Ascending aorta (tissue), 2 donors: Measurements from ENCODE around the gene ARG2. TPM values are rescaled to one million over a fixed set of nuclear protein-coding genes. Genes with fewer than 3 reads are reported as not detected.

ENCODE experiments used
- DNase-seq, 2 donors: peaks; one replicate each; pipeline ENCODE4 v3.0.0-alpha.2; 2019; ENCODE audit warnings: low spot score in 2 of 2
- H3K27ac ChIP-seq, 2 donors: fragments of 200-600 bp; sonication (generic); one replicate each; pipeline ENCODE4 v1.5.1; 2016 to 2017; ENCODE audit warnings: mild to moderate bottlenecking in 1 of 2
- H3K27me3 ChIP-seq: fragments of 200-600 bp; sonication (generic); one replicate; pipeline ENCODE4 v1.5.1; 2017
- H3K36me3 ChIP-seq, 2 donors: fragments of 200-600 bp; sonication (generic); one replicate each; pipeline ENCODE4 v1.5.1; 2016
- H3K4me1 ChIP-seq, 2 donors: fragments of 200-600 bp; sonication (generic); one replicate each; pipeline ENCODE4 v1.5.1; 2016 to 2017; ENCODE audit warnings: mild to moderate bottlenecking in 1 of 2
- H3K4me3 ChIP-seq, 2 donors: fragments of 200-600 bp; sonication (generic); one replicate each; pipeline ENCODE4 v1.5.1; 2016 to 2017; ENCODE audit warnings: mild to moderate bottlenecking in 1 of 2
- H3K9me3 ChIP-seq, 2 donors: fragments of 200-600 bp; sonication (generic); one replicate each; pipeline ENCODE4 v1.5.1; 2016
- intact Hi-C: fragments of 100-400 bp; cut with DNase I; formaldehyde crosslinking; loops from one replicate; pipeline ENCODE4 v1.15.1; 2023
- total RNA-seq: library from RNA; depleted of rRNA; stranded (reverse); fragments of >200 nt; gene quantifications from one replicate; pipeline ENCODE4 v1.1.0, GENCODE V29; 2016
- TF ChIP-seq, protein P1 (sequence below), 3 experiments: fragments of 200-600 bp in 2 of 3; fragments of 450-650 bp in 1 of 3; sonication (generic) in 2 of 3; IDR thresholded peaks; one replicate each; pipeline ENCODE4 v1.5.1; 2016 to 2019; ENCODE audit warnings: antibody characterized with exemption in 3 of 3, mild to moderate bottlenecking in 1 of 3, moderate library complexity in 1 of 3

The ARG2 gene
- total RNA-seq, 1 donor from 2014 or later = 10.1 TPM

DNA sequence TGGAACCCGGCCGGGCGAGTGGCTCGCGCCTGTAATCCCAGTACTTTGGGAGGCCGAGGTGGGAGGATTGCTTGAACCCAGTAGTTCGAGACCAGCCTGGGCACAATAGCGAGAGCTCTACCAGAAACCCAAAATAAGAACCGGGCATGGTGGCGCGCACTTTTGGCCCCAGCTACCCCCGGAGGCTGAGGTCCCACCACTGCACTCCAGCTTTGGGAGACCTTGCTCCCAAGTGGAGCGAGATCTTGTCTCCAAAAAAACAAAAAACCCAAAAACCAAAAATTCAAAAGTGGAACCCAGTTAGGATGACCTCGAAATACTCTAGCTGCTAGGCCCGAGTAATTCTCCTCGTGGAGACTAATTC, 55.5 kb downstream of the ARG2 start:
- DNase-seq = no peak
- TF ChIP-seq, protein P1, sequence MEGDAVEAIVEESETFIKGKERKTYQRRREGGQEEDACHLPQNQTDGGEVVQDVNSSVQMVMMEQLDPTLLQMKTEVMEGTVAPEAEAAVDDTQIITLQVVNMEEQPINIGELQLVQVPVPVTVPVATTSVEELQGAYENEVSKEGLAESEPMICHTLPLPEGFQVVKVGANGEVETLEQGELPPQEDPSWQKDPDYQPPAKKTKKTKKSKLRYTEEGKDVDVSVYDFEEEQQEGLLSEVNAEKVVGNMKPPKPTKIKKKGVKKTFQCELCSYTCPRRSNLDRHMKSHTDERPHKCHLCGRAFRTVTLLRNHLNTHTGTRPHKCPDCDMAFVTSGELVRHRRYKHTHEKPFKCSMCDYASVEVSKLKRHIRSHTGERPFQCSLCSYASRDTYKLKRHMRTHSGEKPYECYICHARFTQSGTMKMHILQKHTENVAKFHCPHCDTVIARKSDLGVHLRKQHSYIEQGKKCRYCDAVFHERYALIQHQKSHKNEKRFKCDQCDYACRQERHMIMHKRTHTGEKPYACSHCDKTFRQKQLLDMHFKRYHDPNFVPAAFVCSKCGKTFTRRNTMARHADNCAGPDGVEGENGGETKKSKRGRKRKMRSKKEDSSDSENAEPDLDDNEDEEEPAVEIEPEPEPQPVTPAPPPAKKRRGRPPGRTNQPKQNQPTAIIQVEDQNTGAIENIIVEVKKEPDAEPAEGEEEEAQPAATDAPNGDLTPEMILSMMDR (IDR thresholded peaks at IDR 0.05) = no peak
- peak overlapping the region; percentile 86 to 97 for H3K4me3 ChIP-seq
- peaks cover 3 to 25% of the 10 kb centered on the region in 2 donors for H3K4me1 ChIP-seq
- peak overlapping the region; percentile 96 to 100 for H3K27ac ChIP-seq
- H3K27me3 ChIP-seq = no peaks in the 10 kb centered on the region
- peaks cover under 1 to 13% of the 10 kb centered on the region in 2 donors for H3K36me3 ChIP-seq
- H3K9me3 ChIP-seq = no peaks in the 10 kb centered on the region
- intact Hi-C loops = loop anchor here (2.0 kb wide), 2 partner anchors 20 to 56 kb away; partner anchors contain the start of genes ARG2 and RDH11

DNA sequence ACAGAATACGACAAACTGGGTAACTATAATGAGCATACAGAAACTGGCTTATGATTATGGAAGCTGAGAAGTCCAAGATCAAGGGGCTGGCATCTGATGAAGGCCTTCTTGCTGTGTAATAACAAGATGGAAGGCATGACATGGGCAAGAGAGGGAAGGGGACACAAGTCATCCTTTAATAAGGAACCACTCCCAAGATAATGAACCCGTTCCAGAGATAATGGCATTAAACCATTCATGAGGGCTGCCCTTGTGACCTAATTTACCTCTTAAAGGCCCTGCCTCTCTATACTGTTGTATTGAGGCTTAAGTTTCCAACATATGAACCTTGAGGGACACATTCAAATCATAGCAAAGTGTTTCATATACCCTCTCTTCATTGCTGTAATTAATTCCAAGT, 59.3 kb downstream of the ARG2 start:
- TF ChIP-seq, protein P1 (IDR thresholded peaks at IDR 0.05) = no peak

DNA sequence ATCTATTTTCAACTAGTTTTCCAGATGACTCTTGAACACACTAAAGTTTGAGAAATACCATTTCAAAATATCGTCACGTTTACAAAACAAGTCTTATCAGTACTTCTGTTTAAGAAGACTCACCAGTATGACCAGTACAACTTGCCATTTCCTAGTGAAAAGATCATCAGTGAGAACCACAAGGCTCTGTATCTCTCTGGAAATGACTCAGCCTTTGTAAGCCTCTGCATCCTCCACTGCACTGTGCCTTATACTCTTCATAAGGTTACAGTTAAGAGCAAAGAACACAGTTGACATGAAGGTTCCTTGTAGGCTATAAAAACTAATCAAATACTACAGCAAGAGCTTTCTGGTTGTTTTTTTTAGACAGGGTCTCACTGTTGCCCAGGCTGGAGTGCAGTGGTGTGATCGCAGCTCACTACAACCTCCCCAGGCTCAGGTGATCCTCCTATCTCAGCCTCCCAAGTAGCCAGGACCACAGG, 60.4 kb downstream of the ARG2 start:
- H3K36me3 ChIP-seq = peaks cover 17 to 29% of the 10 kb centered on the region in 2 donors
- DNase-seq = no peak
- H3K27me3 ChIP-seq = no peaks in the 10 kb centered on the region
- peaks cover 0 to 2% of the 10 kb centered on the region in 2 donors for H3K4me1 ChIP-seq
- H3K4me3 ChIP-seq = no peak overlapping the region
- TF ChIP-seq, protein P1 (IDR thresholded peaks at IDR 0.05) = no peak
- H3K9me3 ChIP-seq = no peaks in the 10 kb centered on the region
- H3K27ac ChIP-seq = no peak overlapping the region
- intact Hi-C loops = no loop called here

More for the DNA sequence above, 59.3 kb downstream of the ARG2 start:
- H3K9me3 ChIP-seq = no peaks in the 10 kb centered on the region
- peaks cover 6 to 20% of the 10 kb centered on the region in 2 donors for H3K36me3 ChIP-seq
- no peak overlapping the region for H3K4me3 ChIP-seq
- no peaks in the 10 kb centered on the region for H3K27me3 ChIP-seq
- intact Hi-C loops = no loop called here
- H3K27ac ChIP-seq = no peak overlapping the region
- DNase-seq = no peak
- H3K4me1 ChIP-seq = peaks cover 0 to 3% of the 10 kb centered on the region in 2 donors

DNA sequence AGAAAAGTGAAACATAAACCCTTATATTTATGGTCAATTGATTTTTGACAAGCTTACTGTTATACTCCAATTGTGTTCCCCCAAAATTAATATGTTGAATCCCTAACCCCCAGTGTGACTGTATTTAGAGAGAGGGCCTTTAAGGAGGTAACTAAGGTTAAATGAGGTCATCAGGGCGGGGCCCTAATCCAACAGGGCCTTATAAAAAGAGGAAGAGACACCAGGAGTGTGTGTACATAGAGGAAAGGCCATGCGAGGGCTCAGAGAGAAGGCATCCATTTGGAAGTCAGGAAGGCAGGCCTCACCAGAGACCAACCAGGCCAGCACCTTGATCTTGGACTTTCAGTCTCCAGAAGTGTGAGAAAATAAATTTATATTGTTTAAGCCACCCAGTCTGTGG, 61.2 kb downstream of the ARG2 start:
- H3K36me3 ChIP-seq = peaks cover 21 to 37% of the 10 kb centered on the region in 2 donors
- TF ChIP-seq, protein P1 (IDR thresholded peaks at IDR 0.05) = no peak

DNA sequence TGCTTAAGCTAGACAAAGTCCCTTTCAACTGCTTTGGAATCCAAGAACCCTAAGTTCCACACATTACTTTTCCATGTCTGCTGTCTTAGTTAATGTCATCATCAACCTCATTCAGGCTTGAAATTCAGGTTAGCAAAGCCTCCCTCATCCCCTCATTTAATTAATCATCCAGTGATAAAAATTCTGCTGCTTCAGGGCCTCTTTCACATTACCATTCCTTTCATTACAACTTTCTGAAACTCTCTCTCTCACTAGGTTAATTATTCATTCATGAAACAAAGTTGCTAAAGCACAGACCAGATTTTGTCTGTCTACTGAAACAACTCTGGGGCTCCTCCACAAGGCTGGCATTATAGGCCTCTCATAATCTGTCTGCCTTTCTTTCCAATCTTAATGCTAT, 64.1 kb downstream of the ARG2 start:
- Histone ChIP-seq H3K9me3 (no peaks in the 10 kb centered on the region), H3K4me1 (no peaks in the 10 kb centered on the region), H3K27me3 (no peaks in the 10 kb centered on the region), H3K27ac (no peak overlapping the region), H3K36me3 (peaks cover 29 to 42% of the 10 kb centered on the region in 2 donors), H3K4me3 (no peak overlapping the region)
- intact Hi-C loops = no loop called here
- TF ChIP-seq, protein P1 (IDR thresholded peaks at IDR 0.05) = no peak
- no peak for DNase-seq

More for the DNA sequence above, 61.2 kb downstream of the ARG2 start:
- no peaks in the 10 kb centered on the region for H3K27me3 ChIP-seq
- no peaks in the 10 kb centered on the region for H3K9me3 ChIP-seq
- H3K27ac ChIP-seq = no peak overlapping the region
- no peak for DNase-seq
- intact Hi-C loops = no loop called here
- no peaks in the 10 kb centered on the region for H3K4me1 ChIP-seq
- H3K4me3 ChIP-seq = no peak overlapping the region
